Hepatocyte (in vitro differentiated cells): ENCODE measurements around the gene SLFNL1. TPM values are rescaled to one million over a fixed set of nuclear protein-coding genes. Genes with fewer than 3 reads are reported as not detected.

Experiments
- DNase-seq: peaks from one replicate; pipeline ENCODE4 v3.0.0-alpha.2; 2016; ENCODE audit warnings: low spot score
- H2AFZ ChIP-seq: fragments of 200-600 bp; sonication (generic); 2 replicates; pipeline ENCODE4 v1.6.0; 2016; ENCODE audit warnings: antibody characterized with exemption, mild to moderate bottlenecking
- H3K27ac ChIP-seq: fragments of 200-600 bp; sonication (generic); 2 replicates; pipeline ENCODE4 v1.5.1; 2016; ENCODE audit warnings: mild to moderate bottlenecking
- H3K27me3 ChIP-seq: fragments of 200-600 bp; sonication (generic); 2 replicates; pipeline ENCODE4 v1.6.1; 2016
- H3K36me3 ChIP-seq: fragments of 200-600 bp; sonication (generic); replicated peaks from 2 replicates; pipeline ENCODE4 v1.5.1; 2016; ENCODE audit warnings: low read depth; ENCODE audit not compliant: insufficient read depth
- H3K4me1 ChIP-seq: fragments of 200-600 bp; sonication (generic); 2 replicates; pipeline ENCODE4 v1.5.1; 2016; ENCODE audit warnings: mild to moderate bottlenecking, moderate library complexity; ENCODE audit not compliant: insufficient read depth
- H3K4me2 ChIP-seq: fragments of 200-600 bp; sonication (generic); 2 replicates; pipeline ENCODE4 v1.6.0; 2016
- H3K4me3 ChIP-seq: fragments of 200-600 bp; sonication (generic); 2 replicates; pipeline ENCODE4 v1.5.1; 2016; ENCODE audit warnings: mild to moderate bottlenecking
- H3K79me2 ChIP-seq: fragments of 200-600 bp; sonication (generic); 2 replicates; pipeline ENCODE4 v1.6.0; 2017; ENCODE audit warnings: mild to moderate bottlenecking
- H3K9me2 ChIP-seq: fragments of 200-600 bp; sonication (generic); replicated peaks from 2 replicates; pipeline ENCODE4 v1.6.0; 2017; ENCODE audit warnings: mild to moderate bottlenecking; ENCODE audit not compliant: insufficient read depth
- H3K9me3 ChIP-seq: fragments of 200-600 bp; sonication (generic); 2 replicates; pipeline ENCODE4 v1.5.1; 2016; ENCODE audit warnings: low read depth, mild to moderate bottlenecking
- H4K20me1 ChIP-seq: fragments of 200-600 bp; sonication (generic); 2 replicates; pipeline ENCODE4 v1.6.0; 2016; ENCODE audit warnings: mild to moderate bottlenecking; ENCODE audit not compliant: insufficient read depth, poor library complexity, severe bottlenecking
- CTCF ChIP-seq: fragments of 200-600 bp; sonication (generic); IDR thresholded peaks from 2 replicates; pipeline ENCODE4 v1.5.1; 2016; ENCODE audit warnings: antibody characterized with exemption, mild to moderate bottlenecking; ENCODE audit not compliant: poor library complexity
- EZH2 ChIP-seq: fragments of 200-600 bp; sonication (generic); IDR thresholded peaks from 2 replicates; pipeline ENCODE4 v1.6.1; 2016; ENCODE audit warnings: antibody characterized with exemption, mild to moderate bottlenecking, borderline replicate concordance
- EZH2phosphoT487 ChIP-seq: fragments of 200-600 bp; sonication (generic); IDR thresholded peaks from one replicate; pipeline ENCODE4 v1.6.1; 2018; ENCODE audit warnings: antibody characterized with exemption, mild to moderate bottlenecking, low read depth, moderate library complexity; ENCODE audit not compliant: unreplicated experiment, severe bottlenecking
- WGBS: methylation state at CpG from one replicate; pipeline ENCODE4 v1.1.6; 2016; ENCODE audit warnings: low lambda C conversion rate; ENCODE audit errors: missing lambda C conversion rate; 5-methylcytosine and 5-hydroxymethylcytosine counted together
- polyA plus RNA-seq: library from polyadenylated mRNA; unstranded; fragments of >200 nt; fragmentation: Nextera tagmentation; extraction: Ambion mirVana; gene quantifications from 2 replicates; pipeline ENCODE4 v1.2.1, GENCODE V29; 2016
- total RNA-seq: library from RNA; depleted of rRNA; stranded (reverse); fragments of >200 nt; gene quantifications from 2 replicates; pipeline ENCODE4 v1.2.3, GENCODE V29; 2014

Gene SLFNL1
- total and polyA plus RNA-seq, 2 experiments from 2014 or later: 0.18 to 0.27 TPM

GRCh38 chr1:41024953-41025352, 3.4 kb upstream of the SLFNL1 start:
- 56% methylated on average over 2 of the region's 2 CpGs for WGBS
- no peak for DNase-seq

GRCh38 chr1:41023279-41023990, 1.9 kb upstream of the SLFNL1 start:
- H3K27ac ChIP-seq: no peak overlapping the region
- no peaks in the 10 kb centered on the region for H3K79me2 ChIP-seq
- no peaks in the 10 kb centered on the region for H3K9me2 ChIP-seq
- no peaks in the 10 kb centered on the region for H3K9me3 ChIP-seq
- H3K27me3 ChIP-seq: no peaks in the 10 kb centered on the region
- H3K4me2 ChIP-seq: no peak overlapping the region
- no peaks in the 10 kb centered on the region for H3K36me3 ChIP-seq
- H4K20me1 ChIP-seq: no peaks in the 10 kb centered on the region
- H3K4me1 ChIP-seq: no peaks in the 10 kb centered on the region
- H2AFZ ChIP-seq: no peak overlapping the region
- no peak for TF ChIP-seq EZH2
- TF ChIP-seq CTCF: peak; percentile 13
- no peak for TF ChIP-seq EZH2phosphoT487
- no peak for DNase-seq
- H3K4me3 ChIP-seq: no peak overlapping the region
- 90% methylated on average over 5 of the region's 5 CpGs for WGBS

More at GRCh38 chr1:41024953-41025352, 3.4 kb upstream of the SLFNL1 start:
- TF ChIP-seq EZH2phosphoT487 (no peak), EZH2 (no peak), CTCF (no peak)
- Histone ChIP-seq H3K4me3 (no peak overlapping the region), H4K20me1 (no peaks in the 10 kb centered on the region), H3K9me2 (no peaks in the 10 kb centered on the region), H2AFZ (no peak overlapping the region), H3K36me3 (no peaks in the 10 kb centered on the region), H3K27ac (no peak overlapping the region), H3K27me3 (no peaks in the 10 kb centered on the region), H3K4me2 (no peak overlapping the region), H3K9me3 (no peaks in the 10 kb centered on the region), H3K79me2 (no peaks in the 10 kb centered on the region), H3K4me1 (no peaks in the 10 kb centered on the region)

GRCh38 chr1:41022424-41022823, 899 bp upstream of the SLFNL1 start:
- H3K4me3 ChIP-seq: no peak overlapping the region
- no peaks in the 10 kb centered on the region for H3K27me3 ChIP-seq
- no peak overlapping the region for H2AFZ ChIP-seq
- no peak for TF ChIP-seq EZH2
- TF ChIP-seq CTCF: no peak
- TF ChIP-seq EZH2phosphoT487: no peak
- no peak overlapping the region for H3K27ac ChIP-seq
- H3K36me3 ChIP-seq: no peaks in the 10 kb centered on the region
- no peaks in the 10 kb centered on the region for H3K9me2 ChIP-seq
- no peaks in the 10 kb centered on the region for H3K79me2 ChIP-seq
- 93% methylated on average over 10 of the region's 10 CpGs for WGBS
- H3K4me2 ChIP-seq: no peak overlapping the region
- H3K4me1 ChIP-seq: no peaks in the 10 kb centered on the region
- no peak for DNase-seq
- no peaks in the 10 kb centered on the region for H4K20me1 ChIP-seq
- no peaks in the 10 kb centered on the region for H3K9me3 ChIP-seq
